ENCODE measurements around the gene FZD1.

The FZD1 gene

DNA sequence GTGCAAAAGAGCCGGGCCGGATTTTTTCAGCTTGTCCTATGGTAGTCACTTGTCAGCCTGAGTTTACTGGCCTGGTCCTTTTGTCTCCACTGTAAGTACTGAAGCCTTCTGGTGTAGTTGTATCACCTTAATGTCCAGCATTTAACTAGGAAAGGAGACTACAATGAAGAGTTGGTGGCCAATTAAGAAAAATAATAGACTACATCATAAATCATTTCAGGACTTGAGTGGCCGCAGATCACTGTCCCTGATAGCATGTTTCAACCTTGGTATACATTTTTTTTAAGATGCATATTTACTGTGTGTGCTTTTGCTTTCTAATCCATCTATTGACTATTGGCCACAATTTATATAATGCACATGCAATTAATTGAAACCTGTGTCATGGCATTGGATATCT is 6.1 kb downstream of the FZD1 start:
- no peak for DNase-seq (ENCODE audit: low spot score)
- TF ChIP-seq, protein P1, sequence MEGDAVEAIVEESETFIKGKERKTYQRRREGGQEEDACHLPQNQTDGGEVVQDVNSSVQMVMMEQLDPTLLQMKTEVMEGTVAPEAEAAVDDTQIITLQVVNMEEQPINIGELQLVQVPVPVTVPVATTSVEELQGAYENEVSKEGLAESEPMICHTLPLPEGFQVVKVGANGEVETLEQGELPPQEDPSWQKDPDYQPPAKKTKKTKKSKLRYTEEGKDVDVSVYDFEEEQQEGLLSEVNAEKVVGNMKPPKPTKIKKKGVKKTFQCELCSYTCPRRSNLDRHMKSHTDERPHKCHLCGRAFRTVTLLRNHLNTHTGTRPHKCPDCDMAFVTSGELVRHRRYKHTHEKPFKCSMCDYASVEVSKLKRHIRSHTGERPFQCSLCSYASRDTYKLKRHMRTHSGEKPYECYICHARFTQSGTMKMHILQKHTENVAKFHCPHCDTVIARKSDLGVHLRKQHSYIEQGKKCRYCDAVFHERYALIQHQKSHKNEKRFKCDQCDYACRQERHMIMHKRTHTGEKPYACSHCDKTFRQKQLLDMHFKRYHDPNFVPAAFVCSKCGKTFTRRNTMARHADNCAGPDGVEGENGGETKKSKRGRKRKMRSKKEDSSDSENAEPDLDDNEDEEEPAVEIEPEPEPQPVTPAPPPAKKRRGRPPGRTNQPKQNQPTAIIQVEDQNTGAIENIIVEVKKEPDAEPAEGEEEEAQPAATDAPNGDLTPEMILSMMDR (IDR thresholded peaks at IDR 0.05; ENCODE audit: borderline replicate concordance, control extremely low read depth, extremely low read depth, insufficient read depth, missing control alignments) = no peak
- in situ Hi-C loops (cut with MboI; ENCODE audit: low sequenced_read_pairs, unreplicated experiment) = no loop called here

DNA sequence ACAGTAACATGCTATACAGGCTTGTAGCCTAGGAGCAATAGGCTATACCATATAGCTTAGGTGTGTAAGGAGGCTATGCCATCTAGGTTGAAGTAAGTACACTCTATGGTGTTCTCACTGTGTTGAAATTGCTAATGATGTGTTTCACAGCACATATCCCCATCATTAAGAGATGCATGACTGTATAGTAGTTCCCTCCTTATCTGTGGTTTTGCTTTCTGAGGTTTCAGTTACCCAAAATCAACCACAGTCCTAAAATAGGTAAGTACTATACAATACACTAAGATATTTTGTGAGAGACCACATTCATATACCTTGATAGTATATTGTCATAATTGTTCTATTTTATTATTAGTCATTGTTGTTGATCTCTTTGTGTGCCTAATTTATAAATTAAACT is 12.7 kb downstream of the FZD1 start:
- DNase-seq (ENCODE audit: low spot score) = no peak

DNA sequence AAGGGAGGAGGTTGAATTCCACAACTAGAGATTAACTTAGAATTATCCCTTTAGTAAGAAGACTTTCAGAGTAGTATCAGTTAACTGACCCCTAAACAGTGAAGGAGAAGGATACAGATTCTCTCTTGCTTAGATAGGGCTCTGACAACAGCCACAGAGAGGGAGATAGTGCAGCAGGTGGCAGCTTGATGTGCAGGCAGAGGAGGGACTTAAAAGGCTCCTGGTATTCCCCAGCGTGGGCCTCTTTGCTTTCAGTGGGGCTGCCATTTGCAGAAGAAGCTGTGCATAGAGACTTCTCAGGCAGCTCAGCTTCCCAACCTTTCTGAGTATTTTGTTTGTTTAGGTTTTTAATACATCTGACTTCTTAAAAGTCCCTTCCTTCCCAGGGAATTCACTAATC is 16.0 kb downstream of the FZD1 start:
- in situ Hi-C loops (cut with MboI; ENCODE audit: low sequenced_read_pairs, unreplicated experiment) = no loop called here
- no peak for DNase-seq (ENCODE audit: low spot score)
- TF ChIP-seq, protein P1 (IDR thresholded peaks at IDR 0.05; ENCODE audit: borderline replicate concordance, control extremely low read depth, extremely low read depth, insufficient read depth, missing control alignments) = no peak

More for the DNA sequence above, 12.7 kb downstream of the FZD1 start:
- TF ChIP-seq, protein P1 (IDR thresholded peaks at IDR 0.05; ENCODE audit: borderline replicate concordance, control extremely low read depth, extremely low read depth, insufficient read depth, missing control alignments) = no peak
- in situ Hi-C loops (cut with MboI; ENCODE audit: low sequenced_read_pairs, unreplicated experiment) = no loop called here

DNA sequence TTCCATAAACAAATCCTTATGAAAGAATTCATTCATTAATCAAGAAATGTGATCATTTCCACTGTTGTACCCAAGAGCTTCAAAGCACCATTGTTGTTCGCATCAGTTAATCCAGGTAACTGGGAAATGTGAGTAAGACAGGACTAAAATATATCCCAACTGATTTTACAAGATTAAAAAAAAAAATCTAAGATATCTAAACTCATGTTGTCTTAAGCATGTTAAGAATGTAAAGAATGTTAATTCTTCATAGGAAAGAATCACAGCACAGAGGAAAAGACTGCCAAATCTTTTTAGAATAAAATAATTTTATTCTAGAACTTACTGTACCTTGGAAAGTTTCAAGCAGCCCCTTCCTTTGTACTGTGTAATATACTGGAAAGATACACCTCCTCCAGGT is 16.4 kb downstream of the FZD1 start:
- TF ChIP-seq, protein P1 (IDR thresholded peaks at IDR 0.05; ENCODE audit: borderline replicate concordance, control extremely low read depth, extremely low read depth, insufficient read depth, missing control alignments) = no peak
- DNase-seq (ENCODE audit: low spot score) = no peak
- in situ Hi-C loops (cut with MboI; ENCODE audit: low sequenced_read_pairs, unreplicated experiment) = no loop called here

DNA sequence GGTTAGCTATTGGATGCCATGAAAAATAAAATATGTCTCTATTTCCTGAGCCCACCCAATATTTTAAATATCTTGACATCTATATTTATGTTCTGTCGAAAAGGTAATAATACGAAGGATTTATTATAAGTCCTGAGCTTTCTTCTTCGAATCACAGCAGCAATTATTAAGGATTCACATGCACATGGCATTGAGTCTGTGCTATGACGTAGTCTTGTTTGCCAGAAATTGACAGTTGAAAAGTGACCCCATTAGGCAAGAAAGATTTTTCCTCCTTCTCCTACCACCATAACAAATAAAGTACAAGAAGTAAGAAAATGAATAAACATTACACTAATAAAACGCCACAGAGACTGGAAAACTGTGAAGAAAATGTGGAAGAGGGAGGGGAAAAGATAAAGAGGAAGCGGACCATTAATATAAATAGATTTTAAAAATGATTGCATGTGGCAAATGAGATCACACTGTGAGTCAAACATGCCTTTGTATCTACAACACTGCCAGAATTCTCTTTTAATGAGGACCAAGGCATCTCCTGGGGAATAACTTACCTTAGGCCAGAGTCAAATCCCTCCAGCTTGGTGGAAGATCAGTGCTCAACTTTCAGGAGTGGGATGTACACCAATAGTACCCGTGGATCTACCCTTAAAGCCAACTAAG is 21.6 kb downstream of the FZD1 start:
- in situ Hi-C loops (cut with MboI; ENCODE audit: low sequenced_read_pairs, unreplicated experiment) = no loop called here
- DNase-seq (ENCODE audit: low spot score) = no peak
- TF ChIP-seq, protein P1 (IDR thresholded peaks at IDR 0.05; ENCODE audit: borderline replicate concordance, control extremely low read depth, extremely low read depth, insufficient read depth, missing control alignments) = no peak

DNA sequence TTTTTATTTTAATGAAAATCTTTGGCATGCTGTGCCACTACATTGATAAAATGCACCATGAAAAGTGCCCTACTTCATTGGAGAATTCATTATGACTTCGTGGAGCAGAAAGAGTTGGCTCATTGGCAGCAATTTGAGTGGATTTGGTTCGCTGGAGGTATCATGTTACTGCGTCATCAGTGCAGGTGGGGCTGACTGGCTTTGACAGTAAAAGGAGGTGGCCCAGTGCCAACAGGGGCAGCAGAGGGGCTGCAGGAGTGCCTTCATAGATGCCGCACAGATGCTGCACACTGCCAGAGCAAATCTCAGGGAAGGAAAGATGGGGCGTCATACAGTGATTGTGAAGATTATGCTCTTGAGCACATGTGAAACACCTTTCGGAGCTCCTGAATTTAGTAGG is 22.2 kb downstream of the FZD1 start:
- DNase-seq (ENCODE audit: low spot score) = no peak

More for the DNA sequence above, 22.2 kb downstream of the FZD1 start:
- in situ Hi-C loops (cut with MboI; ENCODE audit: low sequenced_read_pairs, unreplicated experiment) = no loop called here
- TF ChIP-seq, protein P1 (IDR thresholded peaks at IDR 0.05; ENCODE audit: borderline replicate concordance, control extremely low read depth, extremely low read depth, insufficient read depth, missing control alignments) = no peak

Data from GM13976 (cell line).